GM12874 (cell line): ENCODE measurements around the gene CTNNBL1.

Source experiments
- CTCF ChIP-seq: IDR thresholded peaks from 2 replicates; pipeline ENCODE4 v1.5.1; 2011; ENCODE audit warnings: low read depth, mild to moderate bottlenecking, control low read depth, low read length, moderate library complexity; ENCODE audit not compliant: insufficient read depth

Gene CTNNBL1

GRCh38 chr20:37729909-37730308, 36.1 kb downstream of the CTNNBL1 start:
- no peak for TF ChIP-seq CTCF

GRCh38 chr20:37733416-37733815, 39.6 kb downstream of the CTNNBL1 start:
- no peak for TF ChIP-seq CTCF

GRCh38 chr20:37734228-37734985, 40.6 kb downstream of the CTNNBL1 start:
- TF ChIP-seq CTCF, result no peak

DNA sequence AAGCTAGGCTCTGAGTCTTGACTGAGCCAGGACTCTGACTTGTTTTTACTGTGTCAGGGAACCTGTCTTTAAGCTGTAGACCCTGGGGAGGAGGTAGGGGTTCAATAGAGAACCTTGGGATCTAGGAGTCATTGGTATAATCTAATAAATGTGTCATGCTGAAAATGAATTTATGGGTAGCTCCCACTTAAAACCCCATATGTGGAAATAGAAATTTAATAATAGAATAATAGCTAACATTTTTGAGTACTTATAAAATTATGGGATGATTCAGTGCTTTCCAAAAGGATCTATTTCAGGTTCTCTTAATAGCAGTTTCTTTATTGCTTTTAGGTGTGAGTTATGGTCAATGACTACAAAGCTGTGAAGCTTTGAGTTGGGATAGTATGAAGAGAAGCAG, 41.7 kb downstream of the CTNNBL1 start:
- no peak for TF ChIP-seq CTCF

GRCh38 chr20:37736132-37736531, 42.3 kb downstream of the CTNNBL1 start:
- no peak for TF ChIP-seq CTCF

- TF ChIP-seq CTCF, result no peak
These were observed 44.1 kb downstream of the CTNNBL1 start for GRCh38 chr20:37737826-37738420.

GRCh38 chr20:37741055-37741454, 47.2 kb downstream of the CTNNBL1 start:
- TF ChIP-seq CTCF, result no peak
